Smooth muscle cell (in vitro differentiated cells): Measurements from ENCODE around the gene KCNA3. TPM values are rescaled to one million over a fixed set of nuclear protein-coding genes. Genes with fewer than 3 reads are reported as not detected.

Experiments
- DNase-seq: peaks from one replicate; lab custom pipeline; 2025; ENCODE audit not compliant: unreplicated experiment; lab: John Stamatoyannopoulos, UW
- H2AFZ ChIP-seq: fragments of 200-600 bp; sonication (generic); 2 replicates; pipeline ENCODE4 v1.6.0; 2016; ENCODE audit warnings: antibody characterized with exemption, low read depth, mild to moderate bottlenecking
- H3F3A ChIP-seq: fragments of 200-600 bp; sonication (generic); 2 replicates; pipeline ENCODE4 v1.6.0; 2017; ENCODE audit warnings: antibody characterized with exemption, low read depth
- H3K27ac ChIP-seq: fragments of 200-600 bp; sonication (generic); 2 replicates; pipeline ENCODE4 v1.5.1; 2016; ENCODE audit warnings: low read depth, mild to moderate bottlenecking
- H3K27me3 ChIP-seq: fragments of 200-600 bp; sonication (generic); 2 replicates; pipeline ENCODE4 v1.6.1; 2016; ENCODE audit warnings: low read depth, mild to moderate bottlenecking
- H3K36me3 ChIP-seq: fragments of 200-600 bp; sonication (generic); 2 replicates; pipeline ENCODE4 v1.5.1; 2016; ENCODE audit warnings: low read depth
- H3K4me1 ChIP-seq: fragments of 200-600 bp; sonication (generic); 2 replicates; pipeline ENCODE4 v1.5.1; 2016; ENCODE audit warnings: low read depth
- H3K4me2 ChIP-seq: fragments of 200-600 bp; sonication (generic); 2 replicates; pipeline ENCODE4 v1.6.0; 2016; ENCODE audit warnings: mild to moderate bottlenecking
- H3K4me3 ChIP-seq: fragments of 200-600 bp; sonication (generic); 2 replicates; pipeline ENCODE4 v1.5.1; 2016; ENCODE audit warnings: mild to moderate bottlenecking
- H3K79me2 ChIP-seq: fragments of 200-600 bp; sonication (generic); 2 replicates; pipeline ENCODE4 v1.6.0; 2016; ENCODE audit warnings: low read depth, mild to moderate bottlenecking
- H3K9ac ChIP-seq: fragments of 200-600 bp; sonication (generic); 2 replicates; pipeline ENCODE4 v1.6.0; 2016; ENCODE audit warnings: low read depth
- H3K9me3 ChIP-seq: fragments of 200-600 bp; sonication (generic); replicated peaks from 2 replicates; pipeline ENCODE4 v1.5.1; 2016; ENCODE audit warnings: low read depth
- H4K20me1 ChIP-seq: fragments of 200-600 bp; sonication (generic); 2 replicates; pipeline ENCODE4 v1.6.0; 2016; ENCODE audit warnings: low read depth
- WGBS: methylation state at CpG from one replicate; pipeline ENCODE4 v1.1.7; 2016; ENCODE audit warnings: low lambda C conversion rate; 5-methylcytosine and 5-hydroxymethylcytosine counted together
- polyA plus RNA-seq: library from polyadenylated mRNA; unstranded; fragments of >200 nt; fragmentation: Nextera tagmentation; extraction: Ambion mirVana; gene quantifications from 2 replicates; pipeline ENCODE4 v1.2.1, GENCODE V29; 2016
- total RNA-seq: library from RNA; depleted of rRNA; stranded (reverse); fragments of >200 nt; gene quantifications from 2 replicates; pipeline ENCODE4 v1.2.3, GENCODE V29; 2014
- TF ChIP-seq, protein P1 (sequence below): fragments of 200-600 bp; sonication (generic); IDR thresholded peaks from 2 replicates; pipeline ENCODE4 v1.5.1; 2017; ENCODE audit warnings: borderline replicate concordance, mild to moderate bottlenecking, antibody characterized with exemption; ENCODE audit not compliant: insufficient read depth, poor library complexity, severe bottlenecking

Gene KCNA3
- total and polyA plus RNA-seq, 2 experiments from 2014 or later = 3.7 to 9.3 TPM

DNA sequence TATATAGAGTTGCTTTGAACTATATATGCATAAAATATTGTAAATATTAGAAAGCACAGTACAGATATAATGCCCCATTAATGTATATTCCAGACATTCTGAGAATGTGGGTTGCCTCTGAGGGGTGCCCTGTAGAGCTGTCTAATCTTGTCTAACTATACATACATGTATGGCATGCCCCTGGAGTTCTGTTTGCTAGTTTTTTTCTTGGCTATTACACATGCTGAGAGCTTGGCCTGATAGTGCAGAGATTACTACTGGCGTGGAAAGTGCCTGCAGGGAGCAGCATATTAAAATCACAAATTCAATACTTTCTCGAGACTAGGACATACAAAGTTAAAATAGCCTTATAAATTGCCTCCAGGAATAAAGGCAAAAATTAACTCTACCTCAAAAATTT is 24.1 kb downstream of the KCNA3 start:
- Histone ChIP-seq H3K27me3 (no peaks in the 10 kb centered on the region), H3K27ac (no peak overlapping the region), H2AFZ (no peak overlapping the region), H3K4me2 (no peak overlapping the region), H3K36me3 (no peaks in the 10 kb centered on the region), H3F3A (peaks cover 11% of the 10 kb centered on the region), H4K20me1 (no peaks in the 10 kb centered on the region), H3K79me2 (no peaks in the 10 kb centered on the region), H3K4me1 (peaks cover 18% of the 10 kb centered on the region), H3K9me3 (no peaks in the 10 kb centered on the region), H3K4me3 (no peak overlapping the region), H3K9ac (no peak overlapping the region)
- WGBS = 44% methylated on average over 2 of the region's 2 CpGs
- TF ChIP-seq, protein P1, sequence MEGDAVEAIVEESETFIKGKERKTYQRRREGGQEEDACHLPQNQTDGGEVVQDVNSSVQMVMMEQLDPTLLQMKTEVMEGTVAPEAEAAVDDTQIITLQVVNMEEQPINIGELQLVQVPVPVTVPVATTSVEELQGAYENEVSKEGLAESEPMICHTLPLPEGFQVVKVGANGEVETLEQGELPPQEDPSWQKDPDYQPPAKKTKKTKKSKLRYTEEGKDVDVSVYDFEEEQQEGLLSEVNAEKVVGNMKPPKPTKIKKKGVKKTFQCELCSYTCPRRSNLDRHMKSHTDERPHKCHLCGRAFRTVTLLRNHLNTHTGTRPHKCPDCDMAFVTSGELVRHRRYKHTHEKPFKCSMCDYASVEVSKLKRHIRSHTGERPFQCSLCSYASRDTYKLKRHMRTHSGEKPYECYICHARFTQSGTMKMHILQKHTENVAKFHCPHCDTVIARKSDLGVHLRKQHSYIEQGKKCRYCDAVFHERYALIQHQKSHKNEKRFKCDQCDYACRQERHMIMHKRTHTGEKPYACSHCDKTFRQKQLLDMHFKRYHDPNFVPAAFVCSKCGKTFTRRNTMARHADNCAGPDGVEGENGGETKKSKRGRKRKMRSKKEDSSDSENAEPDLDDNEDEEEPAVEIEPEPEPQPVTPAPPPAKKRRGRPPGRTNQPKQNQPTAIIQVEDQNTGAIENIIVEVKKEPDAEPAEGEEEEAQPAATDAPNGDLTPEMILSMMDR = no peak
- DNase-seq = no peak

DNA sequence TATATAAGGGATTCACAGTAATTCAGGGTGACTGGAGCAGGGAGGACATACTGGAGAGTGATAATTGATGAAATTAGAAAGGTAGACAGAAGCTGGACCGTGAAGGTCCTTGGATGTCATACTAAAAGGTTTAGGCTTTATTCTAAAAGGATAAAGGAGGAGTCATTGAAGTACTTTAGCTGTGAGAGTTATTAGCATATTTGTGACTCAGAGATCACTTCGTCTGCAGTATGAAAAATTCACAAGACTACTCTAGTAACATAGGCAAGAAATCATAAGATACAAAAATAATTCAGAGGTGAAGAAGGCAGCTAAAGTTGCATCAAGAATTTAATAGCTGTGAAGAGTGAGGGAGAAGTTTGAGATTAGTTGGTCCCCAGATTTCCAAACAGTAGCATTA is 26.3 kb downstream of the KCNA3 start:
- no peaks in the 10 kb centered on the region for H3K9me3 ChIP-seq
- TF ChIP-seq, protein P1 = no peak
- peaks cover 15% of the 10 kb centered on the region for H3F3A ChIP-seq
- no peaks in the 10 kb centered on the region for H4K20me1 ChIP-seq
- H3K36me3 ChIP-seq = no peaks in the 10 kb centered on the region
- H2AFZ ChIP-seq = no peak overlapping the region
- no peaks in the 10 kb centered on the region for H3K27me3 ChIP-seq
- no peak overlapping the region for H3K9ac ChIP-seq
- H3K27ac ChIP-seq = peak overlapping the region; percentile 81
- peaks cover 28% of the 10 kb centered on the region for H3K4me1 ChIP-seq
- no peak for DNase-seq
- no peak overlapping the region for H3K4me3 ChIP-seq
- peak overlapping the region; percentile 51 for H3K4me2 ChIP-seq
- H3K79me2 ChIP-seq = no peaks in the 10 kb centered on the region
- 46% methylated on average over 2 of the region's 2 CpGs for WGBS

DNA sequence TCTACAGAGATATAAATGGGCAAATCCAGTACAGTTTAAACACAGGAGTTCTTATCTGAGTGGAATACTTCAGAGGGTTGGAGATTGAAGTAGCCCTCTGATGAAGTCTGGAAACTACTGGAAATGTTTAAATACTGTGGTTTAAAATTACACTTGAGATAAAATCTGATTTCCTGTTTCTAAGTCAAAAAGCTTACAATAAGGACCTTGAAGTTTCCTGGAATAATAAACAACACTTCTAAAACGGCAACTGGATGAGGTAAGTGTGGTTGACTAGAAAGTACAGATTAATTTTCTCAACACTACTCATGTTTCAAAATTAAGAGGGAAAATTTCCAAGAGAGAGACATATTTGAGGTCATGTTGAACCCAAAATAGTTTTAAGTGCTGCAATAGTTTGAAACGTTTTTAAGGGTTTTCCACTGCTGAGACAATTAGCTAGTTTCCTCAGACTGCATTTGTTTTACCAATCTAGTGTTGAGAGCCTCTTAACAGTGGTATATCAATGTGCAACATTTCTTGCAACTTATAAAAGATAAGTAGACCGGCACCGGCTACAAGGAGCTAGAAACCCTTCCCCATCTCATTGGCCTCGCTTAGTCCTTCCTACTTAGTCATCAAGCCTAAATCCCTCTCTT is 27.4 kb downstream of the KCNA3 start:
- Histone ChIP-seq H3F3A (peaks cover 15% of the 10 kb centered on the region), H3K27me3 (no peaks in the 10 kb centered on the region), H4K20me1 (no peaks in the 10 kb centered on the region), H3K79me2 (no peaks in the 10 kb centered on the region), H3K4me1 (peaks cover 28% of the 10 kb centered on the region), H3K4me3 (no peak overlapping the region), H3K9me3 (no peaks in the 10 kb centered on the region), H2AFZ (no peak overlapping the region), H3K27ac (peak overlapping the region; percentile 81), H3K9ac (peak overlapping the region; percentile 7), H3K4me2 (peak overlapping the region; percentile 70), H3K36me3 (no peaks in the 10 kb centered on the region)
- 16% methylated on average over 5 of the region's 5 CpGs for WGBS
- TF ChIP-seq, protein P1 = no peak
- no peak for DNase-seq
